HG03354 (cell line): ENCODE data around the gene RPSA.
A peak's percentile ranks its signal among the peaks of the same experiment; 100 is the strongest.
"Not testable (repeated sequence)": the region's sequence is repeated elsewhere in the genome, so short reads cannot be mapped to it uniquely, and the experiment has no call there.

Experiments
- ATAC-seq: cut with Tn5 transposase; IDR thresholded peaks from one replicate; pipeline ENCODE4 v1.9.1; 2021; ENCODE audit warnings: mild to moderate bottlenecking; ENCODE audit not compliant: unreplicated experiment, poor library complexity, severe bottlenecking

The RPSA gene

DNA sequence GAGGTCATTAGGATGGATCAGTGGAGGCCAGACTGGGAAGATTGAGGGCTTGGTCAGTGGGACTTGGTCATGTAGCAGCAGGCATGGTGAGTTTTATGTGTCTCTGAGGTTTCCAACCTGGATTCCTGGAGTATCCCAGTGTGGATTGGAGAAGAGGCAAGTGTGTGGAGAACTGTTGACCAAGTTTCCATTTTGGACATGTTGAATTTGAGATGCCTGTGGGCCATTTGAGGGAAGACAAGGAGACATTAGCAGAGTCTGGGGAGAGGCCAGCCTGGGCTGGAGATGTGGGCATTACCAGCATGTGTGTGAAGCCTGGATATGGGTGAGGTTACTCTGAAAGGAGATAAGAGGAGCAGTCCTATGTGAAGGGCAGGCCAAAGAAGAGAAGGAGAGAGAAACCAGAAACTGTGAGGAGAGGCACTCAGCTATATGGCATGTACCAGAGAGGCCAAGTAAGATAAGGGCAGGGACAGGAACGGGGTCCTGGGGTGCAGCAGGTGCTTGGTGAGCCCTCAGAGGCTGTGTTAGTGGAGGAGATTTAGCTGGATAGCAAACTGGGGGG is 19.0 kb upstream of the RPSA start:
- ATAC-seq = no peak

DNA sequence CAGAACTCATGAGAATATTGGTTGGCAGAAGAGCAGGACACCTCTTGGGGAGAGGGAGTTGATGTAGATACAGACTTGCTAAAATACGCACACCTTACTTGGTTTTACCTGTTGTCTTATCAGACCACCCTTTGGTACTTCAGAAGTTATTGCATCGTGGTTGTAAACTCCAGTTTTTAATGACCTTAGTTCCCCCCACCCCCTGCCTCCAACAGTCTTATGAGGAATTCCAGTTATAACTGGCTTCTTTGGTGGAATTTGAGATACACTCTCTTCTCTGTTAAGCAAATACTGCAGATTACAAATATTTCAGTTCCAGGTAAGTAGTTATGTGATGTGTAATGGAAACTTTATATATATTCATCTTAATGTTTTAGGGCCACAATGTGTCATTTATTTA is 18.4 kb upstream of the RPSA start:
- ATAC-seq = no peak

DNA sequence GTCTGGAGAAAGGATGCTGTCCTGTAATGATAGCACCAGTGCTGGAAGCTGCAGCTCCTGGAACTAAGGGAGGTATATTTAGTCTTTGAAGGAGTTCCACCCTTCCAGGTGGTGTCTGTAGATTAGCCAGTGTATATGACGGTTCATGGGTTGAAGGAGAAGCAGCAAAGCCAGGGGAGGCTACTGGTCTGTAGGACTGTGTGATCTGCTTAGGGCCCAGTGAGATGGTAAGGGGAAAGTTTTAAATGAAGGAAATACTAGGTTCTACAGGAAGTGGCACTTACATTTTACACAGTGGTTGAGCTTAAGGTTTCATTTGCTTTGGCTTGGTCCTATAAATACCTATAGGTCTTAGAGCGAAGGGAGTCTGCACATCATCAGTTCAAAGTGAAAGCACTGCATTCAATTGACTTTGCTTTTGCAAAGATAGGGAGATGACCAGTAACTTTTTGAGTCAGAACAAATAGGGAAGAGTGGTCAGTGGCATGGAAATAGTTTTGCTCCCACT is 17.7 kb upstream of the RPSA start:
- peak; percentile 80 for ATAC-seq

DNA sequence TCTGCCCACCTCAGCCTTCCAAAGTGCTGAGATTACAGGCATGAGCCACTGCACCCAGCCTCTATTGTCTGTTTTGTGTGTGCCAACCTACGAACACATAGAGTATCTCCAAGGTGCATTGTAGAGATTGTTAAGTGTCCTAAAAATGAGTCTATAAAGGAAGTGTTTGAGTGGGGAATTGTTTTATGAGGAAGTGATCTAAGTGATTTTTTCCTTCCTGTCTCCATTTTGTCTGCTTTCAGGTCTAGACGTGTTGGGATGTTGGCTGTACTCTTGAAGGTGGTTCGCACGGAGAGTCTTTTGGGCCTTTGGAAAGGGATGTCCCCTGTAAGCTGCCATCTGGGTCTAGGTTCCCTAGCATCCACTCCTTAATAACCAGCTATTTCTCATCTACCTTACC is 16.3 kb upstream of the RPSA start:
- no peak for ATAC-seq

DNA sequence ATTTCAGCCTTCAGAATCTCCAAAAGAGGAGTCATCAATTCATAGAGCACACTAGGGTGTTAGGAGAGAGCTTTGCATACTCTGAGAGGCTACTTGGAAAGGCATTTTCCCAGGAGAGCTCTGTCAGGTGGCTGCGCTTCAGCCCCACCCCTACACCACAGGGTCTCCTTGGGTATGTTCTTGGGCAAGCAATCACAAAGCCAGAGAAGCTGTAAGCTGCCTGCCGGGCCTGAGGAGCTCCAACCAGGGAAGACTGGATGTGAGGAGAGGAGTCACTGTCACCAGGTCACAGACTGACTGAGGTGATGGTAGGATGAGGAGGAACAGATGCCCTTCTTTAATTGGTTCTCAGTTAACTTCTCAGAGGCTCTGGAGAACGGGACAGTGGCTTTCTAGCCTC is 9.8 kb upstream of the RPSA start:
- no peak for ATAC-seq

DNA sequence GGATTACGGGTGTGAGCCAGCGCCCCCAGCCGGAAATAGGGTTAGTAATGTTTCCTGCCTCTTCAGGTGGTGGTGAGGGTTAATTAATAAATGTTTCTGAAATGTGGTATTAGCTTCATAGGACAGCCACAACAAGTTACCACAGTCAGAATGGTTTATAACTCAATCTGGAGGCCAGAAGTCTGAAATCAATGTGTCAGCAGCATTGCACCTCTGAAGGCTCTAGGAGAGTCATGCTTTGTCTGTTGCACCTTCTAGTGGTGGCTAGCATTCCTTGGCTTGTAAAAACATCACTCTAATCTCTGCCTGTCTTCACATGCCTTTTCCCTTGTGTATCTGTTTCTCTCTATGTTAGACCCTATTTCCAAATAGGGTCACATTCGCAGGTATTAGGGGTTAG is 7.8 kb upstream of the RPSA start:
- no peak for ATAC-seq

DNA sequence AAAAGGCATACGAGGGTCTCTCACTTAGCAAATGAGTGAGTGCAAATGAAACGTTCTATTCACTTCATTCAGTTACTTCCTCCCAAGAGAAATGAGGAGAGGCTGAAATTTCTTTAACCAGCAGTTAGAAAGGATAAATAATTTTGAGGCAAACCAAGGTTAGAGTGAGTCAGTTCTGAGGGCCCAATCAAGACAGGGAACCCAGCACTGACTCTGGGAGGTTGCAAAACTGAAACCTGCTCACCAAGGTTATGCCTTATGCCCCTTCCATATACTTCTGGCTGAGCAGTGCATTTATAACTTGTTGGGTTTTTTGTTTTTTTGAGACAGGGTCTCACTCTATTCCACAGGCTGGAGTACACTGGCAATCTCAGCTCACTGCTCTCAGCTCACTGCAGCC is 4.5 kb upstream of the RPSA start:
- ATAC-seq = no peak

DNA sequence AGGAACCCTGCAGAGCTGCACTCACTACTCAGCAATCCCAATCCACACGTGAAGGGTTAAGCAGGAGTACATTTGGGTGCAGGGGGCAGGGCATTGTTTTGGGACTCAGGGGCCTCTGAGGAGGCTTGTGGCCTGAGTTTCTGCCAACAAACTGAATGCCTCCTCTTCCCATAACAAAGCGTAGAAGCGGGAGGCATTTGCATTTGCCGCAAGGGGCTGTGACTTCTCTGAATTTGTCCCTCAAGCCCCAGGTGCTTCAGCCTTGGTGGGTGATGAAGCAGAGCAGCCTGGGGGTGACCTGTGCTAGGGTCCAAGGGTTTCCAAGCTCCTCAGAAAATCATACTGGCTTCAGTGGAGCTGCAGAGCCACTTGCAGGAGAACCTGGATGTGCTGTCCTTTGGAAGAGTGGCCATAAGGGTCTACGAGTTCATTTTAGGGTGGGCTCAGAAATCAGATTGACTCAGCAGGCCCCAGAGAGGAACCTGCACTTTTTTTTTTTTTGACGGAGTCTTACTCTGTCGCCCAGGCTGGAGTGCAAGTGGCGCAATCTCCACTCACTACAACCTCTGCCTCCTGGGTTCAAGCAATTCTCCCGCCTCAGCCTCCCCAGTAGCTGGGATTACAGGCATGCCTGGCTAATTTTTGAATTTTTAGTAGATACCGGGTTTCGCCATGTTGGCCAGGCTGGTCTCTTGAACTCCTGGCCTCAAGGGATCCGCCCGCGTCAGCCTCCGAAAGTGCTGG is 1.4 kb upstream of the RPSA start:
- ATAC-seq = no peak

DNA sequence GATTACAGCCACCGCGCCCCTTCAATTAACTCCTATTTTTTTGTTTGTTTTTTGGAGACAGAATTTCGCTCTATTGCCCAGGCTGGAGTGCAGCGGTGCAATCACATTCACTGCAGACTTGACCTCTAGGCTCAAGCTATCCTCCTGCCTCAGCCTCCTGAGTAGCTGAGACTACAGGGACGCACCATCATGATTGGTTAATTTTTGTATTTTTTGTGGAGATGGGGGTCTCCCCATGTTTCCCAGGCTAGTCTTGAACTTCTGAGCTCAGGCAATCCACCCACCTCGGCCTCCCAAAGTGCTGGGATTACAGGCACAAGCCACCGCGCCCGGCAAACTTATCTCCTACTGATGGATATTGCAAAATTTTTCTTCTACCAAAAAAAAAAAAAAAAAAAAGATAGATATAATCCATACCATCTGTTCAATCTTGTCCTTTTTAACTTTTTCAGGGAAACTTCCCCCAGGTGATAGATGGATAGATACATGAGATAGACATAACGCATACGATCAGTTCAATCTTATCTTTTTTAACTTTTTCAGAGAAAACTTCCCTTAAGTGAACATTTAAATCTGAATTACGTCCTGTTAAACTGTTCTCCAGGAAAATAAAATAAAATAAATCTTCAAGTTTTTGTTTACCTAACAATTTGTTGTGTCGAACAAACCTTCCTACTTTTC is 693 bp upstream of the RPSA start:
- ATAC-seq = no peak

DNA sequence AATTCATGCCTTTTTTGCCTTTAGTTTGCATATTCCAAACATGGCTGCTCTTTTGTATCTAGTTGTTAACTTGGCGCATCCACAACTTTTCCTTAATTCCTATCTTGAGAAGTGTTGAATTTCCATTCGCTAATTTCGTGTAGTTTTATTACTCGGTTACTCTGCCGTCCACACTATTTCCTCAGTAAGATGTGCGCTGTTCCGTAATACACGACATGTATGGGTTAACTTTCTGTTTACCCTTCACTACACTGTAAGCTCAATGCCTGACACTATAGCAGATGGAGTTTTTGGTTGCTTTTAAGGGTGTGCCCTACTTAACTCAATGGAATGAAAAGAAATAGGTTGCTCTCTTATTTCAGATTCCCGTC is 724 bp downstream of the RPSA start:
- ATAC-seq = no peak

DNA sequence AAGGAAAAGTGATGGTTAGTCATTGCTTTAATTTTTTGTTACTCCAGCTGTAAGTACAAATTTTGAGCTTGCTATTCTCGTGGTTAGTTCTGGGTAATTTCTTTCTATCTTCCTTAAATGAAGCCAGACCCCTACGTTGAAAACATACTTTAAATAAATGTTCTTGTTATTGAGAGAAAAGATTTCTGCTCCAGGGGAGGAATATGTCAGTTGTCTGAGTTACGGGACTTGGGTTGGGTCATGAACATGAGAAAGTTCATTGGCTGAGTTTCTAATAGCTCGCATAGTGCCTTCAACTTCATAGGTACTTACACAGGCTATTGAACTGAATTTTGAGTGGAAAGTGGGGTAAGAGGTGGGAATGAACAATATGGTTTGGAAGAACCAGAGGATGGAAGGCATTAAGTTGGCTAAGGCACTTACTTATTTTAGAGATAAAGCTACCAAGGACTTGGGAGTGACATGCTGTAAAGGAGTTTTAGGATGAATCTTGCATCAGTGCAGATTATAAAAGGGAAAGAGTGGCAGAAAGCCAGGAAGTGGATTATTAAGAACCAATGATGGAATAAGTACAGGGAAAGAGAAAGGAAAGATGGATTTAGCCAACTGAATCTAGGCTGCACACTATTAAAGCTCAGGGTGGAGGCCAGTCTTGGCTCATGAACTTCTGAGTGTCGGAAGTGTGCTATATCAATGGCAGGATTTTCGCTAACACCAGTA is 1.4 kb downstream of the RPSA start:
- ATAC-seq = no peak

DNA sequence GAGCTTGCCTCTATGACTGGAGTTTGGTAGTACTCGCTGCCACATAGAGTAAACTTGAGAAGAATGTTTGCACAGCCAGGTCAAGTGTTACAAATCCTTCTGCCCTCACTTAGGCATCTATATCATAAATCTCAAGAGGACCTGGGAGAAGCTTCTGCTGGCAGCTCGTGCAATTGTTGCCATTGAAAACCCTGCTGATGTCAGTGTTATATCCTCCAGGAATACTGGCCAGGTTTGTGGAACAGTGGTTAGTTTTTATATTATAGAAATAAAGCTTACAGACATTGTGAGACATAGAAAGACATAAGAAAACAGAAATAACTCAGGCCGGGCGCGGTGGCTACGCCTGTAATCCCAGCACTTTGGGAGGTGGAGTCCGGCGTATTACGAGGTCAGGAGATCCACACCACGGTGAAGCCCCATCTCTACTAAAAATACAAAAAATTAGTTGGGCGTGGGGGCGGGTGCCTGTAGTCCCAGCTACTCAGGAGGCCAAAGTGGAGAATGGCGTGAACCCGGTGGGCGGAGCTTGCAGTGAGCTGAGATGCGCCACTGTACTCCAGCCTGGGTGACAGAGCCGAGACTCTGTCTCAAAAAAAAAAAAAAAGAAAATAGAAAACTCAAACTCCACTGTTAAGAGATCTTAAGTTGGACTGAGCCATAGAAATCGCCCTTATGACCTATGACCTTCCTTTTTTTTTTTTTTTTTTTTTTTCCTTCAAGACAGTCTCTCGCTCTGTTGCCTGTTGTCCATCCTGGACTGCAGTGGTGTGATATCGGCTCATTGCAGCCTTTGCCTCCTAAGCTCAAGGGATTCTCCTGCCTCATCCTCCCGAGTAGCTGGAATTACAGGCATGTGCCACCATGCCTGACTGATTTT is 2.2 kb downstream of the RPSA start:
- no peak for ATAC-seq

DNA sequence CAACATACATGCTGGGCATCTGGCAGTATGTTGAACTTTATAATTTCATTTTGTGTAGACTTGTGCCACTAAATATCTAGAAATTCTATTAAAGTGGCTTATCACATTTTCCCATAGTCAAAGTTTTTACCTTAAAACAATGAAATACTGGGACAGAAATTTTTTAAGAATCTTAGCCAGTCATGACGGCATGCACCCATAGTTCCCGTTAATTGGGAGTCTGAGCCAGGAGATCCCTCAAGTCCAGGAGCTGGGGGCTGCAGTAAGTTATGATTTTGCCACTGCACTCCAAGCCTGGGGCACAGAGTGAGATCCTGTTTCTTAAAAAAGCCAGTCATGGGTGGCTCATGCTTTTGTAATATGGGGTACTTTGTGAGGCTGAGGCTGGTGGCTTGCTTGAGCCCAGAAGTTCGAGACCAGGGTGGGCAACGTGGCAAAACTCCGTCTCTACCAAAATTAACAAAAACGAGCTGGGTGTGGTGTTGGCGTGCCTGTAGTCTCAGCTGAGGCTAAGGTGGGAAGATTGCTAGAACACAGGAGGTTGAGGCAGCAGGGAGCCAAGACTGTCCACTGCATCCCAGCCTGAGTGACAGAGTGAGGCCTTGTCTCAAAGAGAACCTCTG is 3.1 kb downstream of the RPSA start:
- ATAC-seq = no peak

DNA sequence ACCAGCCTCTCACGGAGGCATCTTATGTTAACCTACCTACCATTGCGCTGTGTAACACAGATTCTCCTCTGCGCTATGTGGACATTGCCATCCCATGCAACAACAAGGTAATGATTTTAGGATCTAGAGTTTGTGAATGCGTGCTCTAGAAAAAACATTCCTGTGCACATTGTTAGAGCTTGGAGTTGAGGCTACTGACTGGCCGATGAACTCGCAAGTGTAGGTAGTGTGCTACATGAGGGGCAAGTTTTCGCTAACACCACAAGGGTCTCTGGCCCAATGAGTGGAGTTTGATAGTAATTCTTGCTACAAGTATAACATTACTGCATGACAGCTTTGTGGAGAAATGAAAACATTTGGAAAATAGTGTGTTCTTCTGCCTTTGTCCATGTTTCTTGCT is 4.4 kb downstream of the RPSA start:
- no peak for ATAC-seq

DNA sequence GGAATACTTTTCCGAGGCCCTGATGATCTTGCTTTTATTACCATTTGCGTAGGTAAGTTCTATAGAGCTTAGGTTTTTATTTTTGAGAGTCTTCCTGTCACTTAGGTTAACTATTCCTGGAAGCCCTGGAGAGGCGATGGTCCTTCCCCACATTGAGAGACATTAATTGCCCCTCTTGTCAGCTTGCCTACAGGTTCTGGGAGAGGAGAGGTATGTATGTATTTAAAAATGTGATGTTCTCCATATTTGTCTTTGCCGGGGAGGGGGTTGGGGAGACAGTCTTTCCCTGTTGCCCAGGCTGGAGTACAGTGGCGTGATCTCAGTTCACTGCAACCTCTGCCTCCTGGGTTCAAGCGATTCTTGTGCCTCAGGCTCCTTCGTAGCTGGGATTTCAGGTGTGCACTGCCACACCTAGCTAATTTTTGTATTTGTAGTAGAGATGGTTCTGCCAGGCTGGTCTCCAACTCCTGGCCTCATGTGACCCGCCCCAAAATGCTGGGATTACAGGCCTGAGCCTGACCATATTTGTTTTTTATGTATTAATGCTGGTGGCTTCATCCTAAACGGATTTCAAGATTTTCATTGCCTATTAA is 6.2 kb downstream of the RPSA start:
- ATAC-seq = no peak

DNA sequence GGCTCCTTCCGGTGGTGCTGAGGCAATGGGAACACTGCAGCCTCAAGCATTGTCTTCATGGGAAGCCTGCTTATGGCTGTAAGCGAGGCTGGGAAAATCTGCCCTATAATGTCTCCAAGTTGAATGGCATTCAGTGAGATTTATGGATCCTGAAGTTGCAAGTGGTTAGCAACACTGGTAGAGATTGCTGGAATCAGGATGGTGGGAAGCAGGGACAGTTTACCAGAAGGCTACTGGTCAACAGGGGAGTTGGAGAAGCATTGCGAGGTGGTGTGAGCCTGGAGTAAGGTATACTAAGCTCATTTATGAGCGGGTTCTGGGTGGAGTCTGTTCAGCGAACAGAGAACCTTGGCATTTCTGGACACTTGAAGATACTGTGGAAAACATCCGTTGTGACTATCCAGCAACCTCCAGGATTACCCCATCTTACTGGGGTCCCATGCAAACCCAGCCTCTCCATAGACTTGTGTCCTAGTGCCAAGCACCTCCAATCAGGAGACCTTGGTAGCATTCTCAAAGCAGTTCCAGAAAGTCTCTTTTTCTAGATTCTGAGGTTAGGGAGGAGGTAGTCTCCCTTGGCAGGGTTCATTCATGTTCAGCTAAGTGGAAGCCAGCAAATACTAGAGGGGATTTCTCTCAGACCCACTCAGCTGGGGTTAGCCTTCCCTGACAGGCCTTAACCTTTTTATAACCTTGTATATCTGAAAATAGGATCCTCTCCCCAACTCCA is 7.3 kb downstream of the RPSA start:
- no peak for ATAC-seq

DNA sequence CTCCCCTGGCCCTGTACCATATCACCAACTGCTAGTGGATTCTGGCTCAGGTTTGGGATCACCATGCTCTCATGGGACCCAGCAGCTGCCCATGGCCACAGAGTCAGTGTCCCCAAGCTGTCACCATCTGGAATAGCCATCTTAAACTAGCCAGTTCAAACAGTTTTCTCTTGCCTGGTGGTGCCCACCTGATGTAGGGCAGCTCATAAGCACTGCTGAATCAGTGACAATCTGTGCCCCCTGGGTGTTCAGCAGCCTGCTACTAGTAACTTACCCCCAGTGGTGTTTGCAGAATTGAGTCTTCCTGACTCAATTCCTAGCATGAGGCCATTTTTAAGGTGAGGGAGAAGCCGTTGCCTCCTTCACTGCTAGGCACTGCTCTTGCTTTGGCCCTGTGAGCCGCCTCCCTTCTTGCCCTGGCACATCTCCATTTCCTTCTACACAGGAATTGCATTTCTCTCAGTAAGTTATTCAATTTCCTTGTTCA is 7.9 kb downstream of the RPSA start:
- ATAC-seq = no peak

DNA sequence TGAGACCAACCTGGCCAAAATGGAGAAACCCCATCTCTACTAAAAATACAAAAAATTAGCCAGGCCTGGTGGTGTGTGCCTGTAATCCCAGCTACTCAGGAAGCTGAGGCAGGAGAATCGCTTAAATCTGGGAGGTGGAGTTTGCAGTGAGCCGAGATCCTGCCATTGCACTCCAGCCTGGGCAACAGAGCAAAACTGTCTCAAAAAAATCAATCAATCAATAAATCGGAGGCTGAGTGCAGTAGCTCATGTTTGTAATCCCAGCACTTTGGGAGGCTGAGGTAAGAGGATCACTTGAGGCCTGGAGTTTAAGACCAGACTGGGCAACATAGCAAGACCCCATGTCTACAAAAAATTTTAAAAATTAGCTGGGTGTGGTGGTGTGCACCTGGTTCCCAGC is 8.8 kb downstream of the RPSA start:
- not testable (repeated sequence) for ATAC-seq
